ENCODE measurements around the gene KISS1R. TPM values are rescaled to one million over a fixed set of nuclear protein-coding genes. Genes with fewer than 3 reads are reported as not detected.

The KISS1R gene
- total RNA-seq, 1 donor from 2014 or later = not detected

- Mint-ChIP-seq H3K4me1 (ENCODE audit: low read depth, unreplicated experiment) (peaks cover 6% of the 10 kb centered on the region), H3K36me3 (ENCODE audit: unreplicated experiment) (peaks cover 5% of the 10 kb centered on the region), H3K4me3 (ENCODE audit: unreplicated experiment) (no peak overlapping the region), H3K9me3 (ENCODE audit: unreplicated experiment) (peaks cover 10% of the 10 kb centered on the region), H3K27ac (ENCODE audit: unreplicated experiment) (no peak overlapping the region), H3K27me3 (ENCODE audit: unreplicated experiment) (peaks cover 8% of the 10 kb centered on the region)
- no peak for TF ChIP-seq CTCF (IDR thresholded peaks at IDR 0.05; ENCODE audit: partially characterized antibody, unreplicated experiment)
- DNase-seq = no peak
Observed at GRCh38 chr19:870314-870713, 46.8 kb upstream of the KISS1R start.

- Mint-ChIP-seq H3K27me3 (ENCODE audit: unreplicated experiment) (peaks cover 5% of the 10 kb centered on the region), H3K27ac (ENCODE audit: unreplicated experiment) (no peak overlapping the region), H3K9me3 (ENCODE audit: unreplicated experiment) (peaks cover 12% of the 10 kb centered on the region), H3K4me1 (ENCODE audit: low read depth, unreplicated experiment) (peaks cover 6% of the 10 kb centered on the region), H3K36me3 (ENCODE audit: unreplicated experiment) (peaks cover 5% of the 10 kb centered on the region), H3K4me3 (ENCODE audit: unreplicated experiment) (no peak overlapping the region)
- DNase-seq = no peak
- TF ChIP-seq CTCF (IDR thresholded peaks at IDR 0.05; ENCODE audit: partially characterized antibody, unreplicated experiment) = no peak
Observed at GRCh38 chr19:870963-871401, 46.2 kb upstream of the KISS1R start.

- Mint-ChIP-seq H3K4me1 (ENCODE audit: low read depth, unreplicated experiment) (peaks cover 6% of the 10 kb centered on the region), H3K27me3 (ENCODE audit: unreplicated experiment) (peaks cover 5% of the 10 kb centered on the region), H3K4me3 (ENCODE audit: unreplicated experiment) (no peak overlapping the region), H3K27ac (ENCODE audit: unreplicated experiment) (no peak overlapping the region), H3K9me3 (ENCODE audit: unreplicated experiment) (peaks cover 12% of the 10 kb centered on the region), H3K36me3 (ENCODE audit: unreplicated experiment) (peaks cover 5% of the 10 kb centered on the region)
- peak; percentile 53 for DNase-seq
- no peak for TF ChIP-seq CTCF (IDR thresholded peaks at IDR 0.05; ENCODE audit: partially characterized antibody, unreplicated experiment)
Observed at GRCh38 chr19:871446-872265, 45.5 kb upstream of the KISS1R start.

GRCh38 chr19:872266-872951, 44.7 kb upstream of the KISS1R start:
- DNase-seq = peak; percentile 73

More at GRCh38 chr19:872266-872951, 44.7 kb upstream of the KISS1R start:
- H3K9me3 Mint-ChIP-seq (ENCODE audit: unreplicated experiment) = peaks cover 12% of the 10 kb centered on the region
- H3K4me1 Mint-ChIP-seq (ENCODE audit: low read depth, unreplicated experiment) = peaks cover 4% of the 10 kb centered on the region
- H3K27ac Mint-ChIP-seq (ENCODE audit: unreplicated experiment) = no peak overlapping the region
- no peak overlapping the region for H3K4me3 Mint-ChIP-seq (ENCODE audit: unreplicated experiment)
- peaks cover 3% of the 10 kb centered on the region for H3K36me3 Mint-ChIP-seq (ENCODE audit: unreplicated experiment)
- TF ChIP-seq CTCF (IDR thresholded peaks at IDR 0.05; ENCODE audit: partially characterized antibody, unreplicated experiment) = no peak
- H3K27me3 Mint-ChIP-seq (ENCODE audit: unreplicated experiment) = peaks cover 5% of the 10 kb centered on the region
